ENCODE results near the gene SCAMP5.

The SCAMP5 gene

DNA sequence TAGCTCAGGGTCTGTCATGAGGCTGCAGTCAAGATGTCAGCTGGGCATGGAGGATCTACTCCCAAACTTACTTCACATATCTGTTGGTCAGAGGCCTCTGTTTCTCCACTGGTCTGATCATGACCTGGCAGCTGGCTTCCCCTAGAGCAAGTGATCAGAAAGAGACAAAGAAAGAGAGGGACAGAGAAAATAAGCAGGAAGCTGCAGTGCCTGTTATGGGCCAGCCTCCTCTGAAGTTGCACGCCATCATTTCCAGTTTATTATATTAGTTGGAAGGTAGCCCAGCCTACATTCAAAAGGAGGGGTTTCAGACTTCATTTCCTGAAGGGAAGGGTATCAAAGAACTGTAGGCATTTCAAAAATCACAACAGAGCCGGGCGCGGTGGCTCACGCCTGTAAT, 33.7 kb upstream of the SCAMP5 start:
- H3K36me3 Mint-ChIP-seq: no peaks in the 10 kb centered on the region
- H3K4me3 Mint-ChIP-seq: no peak overlapping the region
- H3K27me3 Mint-ChIP-seq: peaks cover 7% of the 10 kb centered on the region
- H3K9me3 Mint-ChIP-seq (ENCODE audit: low read depth): no peaks in the 10 kb centered on the region
- peak overlapping the region; percentile 71 for H3K27ac Mint-ChIP-seq
- H3K4me1 Mint-ChIP-seq (ENCODE audit: low read depth): peaks cover 23% of the 10 kb centered on the region

DNA sequence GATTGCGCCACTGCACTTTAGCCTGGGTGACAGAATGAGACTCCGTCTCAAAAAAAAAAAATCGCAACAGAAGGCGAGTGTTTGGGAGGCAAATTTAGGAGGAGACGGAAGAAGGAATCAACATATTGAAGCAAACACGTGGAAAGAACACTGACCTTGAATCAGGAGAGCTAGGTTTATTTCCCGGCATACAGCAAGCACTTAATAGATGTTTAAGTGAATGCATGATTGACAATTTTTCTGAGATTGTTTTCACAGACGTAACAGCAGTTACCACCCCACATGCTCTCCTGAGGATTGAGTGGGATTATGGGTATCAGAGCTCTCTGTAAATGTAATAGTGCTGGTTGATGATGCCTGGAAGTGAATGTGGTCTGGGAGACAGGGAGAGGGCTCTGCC, 33.1 kb upstream of the SCAMP5 start:
- peaks cover 7% of the 10 kb centered on the region for H3K27me3 Mint-ChIP-seq
- H3K9me3 Mint-ChIP-seq (ENCODE audit: low read depth): no peaks in the 10 kb centered on the region
- H3K27ac Mint-ChIP-seq: no peak overlapping the region
- no peak overlapping the region for H3K4me3 Mint-ChIP-seq
- no peaks in the 10 kb centered on the region for H3K36me3 Mint-ChIP-seq
- H3K4me1 Mint-ChIP-seq (ENCODE audit: low read depth): peaks cover 23% of the 10 kb centered on the region

DNA sequence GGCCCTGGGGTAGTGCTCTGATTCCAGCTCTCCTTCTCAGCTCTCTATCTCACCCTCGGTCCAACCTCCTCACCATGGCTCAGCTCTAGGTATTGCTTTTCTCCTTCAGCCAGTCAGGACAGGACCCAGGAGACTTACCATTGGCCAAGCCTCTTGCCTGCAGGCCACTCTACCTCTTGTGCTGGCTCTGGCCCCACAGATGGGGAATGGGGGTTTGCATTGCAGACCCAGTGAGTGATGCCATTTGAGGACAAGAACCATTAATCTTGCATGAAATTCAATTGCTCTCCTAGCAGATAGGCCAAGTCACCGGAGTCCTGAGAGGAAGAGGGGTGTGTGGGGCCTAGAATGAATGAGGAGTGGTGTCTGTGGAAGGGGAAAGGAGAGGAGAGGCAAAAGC, 32.7 kb upstream of the SCAMP5 start:
- Mint-ChIP-seq H3K27me3 (peaks cover 7% of the 10 kb centered on the region), H3K4me3 (no peak overlapping the region)

DNA sequence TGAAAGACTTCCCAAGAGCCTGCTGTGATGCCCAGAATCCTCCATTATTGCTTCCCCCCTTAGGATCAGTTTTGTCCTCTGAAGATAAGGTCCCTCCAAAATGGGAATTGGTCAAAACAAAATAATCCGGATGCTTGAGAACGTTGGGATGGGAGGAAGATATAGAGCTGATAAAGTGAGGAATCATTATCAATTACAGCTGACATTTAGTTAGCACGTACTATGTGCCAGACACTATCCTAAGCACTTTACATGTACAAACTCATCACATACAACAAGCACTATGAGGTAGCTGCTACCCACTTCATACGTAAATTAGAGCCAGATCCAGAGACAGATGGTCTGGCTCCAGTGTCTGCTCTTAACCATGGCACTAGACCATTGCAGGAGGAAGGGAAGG, 32.1 kb upstream of the SCAMP5 start:
- Mint-ChIP-seq H3K4me3 (no peak overlapping the region), H3K27ac (no peak overlapping the region), H3K36me3 (no peaks in the 10 kb centered on the region), H3K4me1 (ENCODE audit: low read depth) (peaks cover 19% of the 10 kb centered on the region), H3K9me3 (ENCODE audit: low read depth) (no peaks in the 10 kb centered on the region), H3K27me3 (peaks cover 5% of the 10 kb centered on the region)

More for the DNA sequence above, 32.7 kb upstream of the SCAMP5 start:
- Mint-ChIP-seq H3K27ac (no peak overlapping the region), H3K36me3 (no peaks in the 10 kb centered on the region), H3K4me1 (ENCODE audit: low read depth) (peaks cover 23% of the 10 kb centered on the region), H3K9me3 (ENCODE audit: low read depth) (no peaks in the 10 kb centered on the region)

DNA sequence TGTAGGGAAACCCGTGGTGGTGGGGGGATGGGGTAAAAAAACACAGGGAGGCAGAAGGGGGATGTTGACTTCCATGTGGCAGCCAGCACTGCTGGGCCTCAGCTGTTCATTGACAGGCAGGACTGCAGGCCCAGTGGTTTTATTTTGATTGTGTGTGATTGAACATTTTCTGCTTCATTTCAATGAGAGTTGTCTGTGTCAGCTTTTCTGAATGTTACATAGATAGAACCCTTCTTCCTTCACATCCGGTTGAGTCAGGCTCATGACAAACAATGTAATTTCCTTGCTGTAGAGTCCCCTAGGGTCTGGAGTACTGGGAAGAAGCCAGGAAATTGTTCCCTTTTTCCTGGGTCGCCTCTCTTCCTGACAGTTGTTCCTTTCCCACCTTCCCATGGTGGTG, 30.6 kb upstream of the SCAMP5 start:
- H3K36me3 Mint-ChIP-seq: no peaks in the 10 kb centered on the region
- H3K4me3 Mint-ChIP-seq: no peak overlapping the region
- H3K4me1 Mint-ChIP-seq (ENCODE audit: low read depth): peaks cover 9% of the 10 kb centered on the region
- peaks cover 5% of the 10 kb centered on the region for H3K27me3 Mint-ChIP-seq
- no peaks in the 10 kb centered on the region for H3K9me3 Mint-ChIP-seq (ENCODE audit: low read depth)
- no peak overlapping the region for H3K27ac Mint-ChIP-seq

DNA sequence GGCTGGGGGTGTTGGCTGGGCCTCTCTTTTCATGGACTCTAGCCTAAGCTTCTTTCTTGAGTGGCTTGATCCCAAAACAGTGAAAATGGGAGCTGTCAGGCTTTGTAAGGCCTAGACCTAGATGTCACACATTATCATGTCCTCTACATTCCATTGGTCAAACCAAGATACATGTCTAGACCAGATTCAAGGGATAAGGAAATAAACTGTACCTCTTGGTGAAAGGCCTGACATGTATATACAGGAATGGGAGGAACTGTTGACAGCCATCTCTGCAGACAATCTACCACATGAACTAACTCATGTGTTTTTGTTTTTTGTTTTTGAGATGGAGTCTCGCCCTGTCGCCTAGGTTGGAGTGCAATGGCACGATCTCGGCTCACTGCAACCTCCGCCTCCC, 27.7 kb upstream of the SCAMP5 start:
- no peaks in the 10 kb centered on the region for H3K9me3 Mint-ChIP-seq (ENCODE audit: low read depth)
- no peaks in the 10 kb centered on the region for H3K4me1 Mint-ChIP-seq (ENCODE audit: low read depth)
- H3K4me3 Mint-ChIP-seq: no peak overlapping the region
- H3K36me3 Mint-ChIP-seq: no peaks in the 10 kb centered on the region
- no peak overlapping the region for H3K27ac Mint-ChIP-seq
- peaks cover under 1% of the 10 kb centered on the region for H3K27me3 Mint-ChIP-seq

DNA sequence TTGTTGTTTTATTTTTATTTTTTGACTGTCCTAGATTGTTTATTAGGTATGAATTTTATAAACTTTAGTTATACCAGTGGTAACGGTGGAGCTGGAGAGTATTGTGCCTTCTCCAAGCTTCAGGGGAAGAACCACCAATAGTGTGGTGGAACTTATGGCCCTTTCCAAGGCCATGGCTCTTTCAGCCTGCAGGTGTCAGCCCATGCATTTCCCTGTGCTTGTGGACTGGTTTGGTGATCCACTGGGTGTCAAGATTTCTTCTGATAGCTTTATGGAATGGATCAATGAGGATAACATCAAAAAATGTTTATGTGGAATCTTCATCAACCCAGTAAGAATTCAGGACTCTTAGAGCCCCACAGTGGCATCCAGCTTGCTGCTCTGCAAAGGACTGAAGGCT, 19.2 kb upstream of the SCAMP5 start:
- Mint-ChIP-seq H3K27ac (no peak overlapping the region), H3K9me3 (ENCODE audit: low read depth) (no peaks in the 10 kb centered on the region), H3K27me3 (peaks cover 7% of the 10 kb centered on the region), H3K36me3 (no peaks in the 10 kb centered on the region), H3K4me1 (ENCODE audit: low read depth) (peaks cover 11% of the 10 kb centered on the region), H3K4me3 (no peak overlapping the region)

DNA sequence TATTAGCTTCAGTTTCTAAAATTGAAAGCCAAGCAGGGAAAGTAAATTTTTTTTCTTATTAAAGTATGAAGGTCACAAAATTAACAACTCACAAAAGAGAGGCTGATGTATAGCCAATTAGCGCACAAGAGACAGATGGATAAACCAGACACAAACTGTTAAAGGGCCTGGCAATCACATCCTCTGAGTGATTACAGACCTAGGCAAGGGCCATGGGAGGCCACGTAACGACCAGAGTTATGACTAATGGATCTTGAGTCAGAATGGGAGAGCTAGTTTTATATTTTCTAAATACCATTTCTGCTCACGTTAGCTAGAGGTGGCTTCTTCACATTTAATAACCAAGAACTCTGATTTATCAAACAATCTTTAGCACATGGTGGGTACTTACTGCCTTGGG, 17.8 kb upstream of the SCAMP5 start:
- Mint-ChIP-seq H3K9me3 (ENCODE audit: low read depth) (no peaks in the 10 kb centered on the region), H3K27ac (peak overlapping the region; percentile 13), H3K4me1 (ENCODE audit: low read depth) (peaks cover 11% of the 10 kb centered on the region), H3K4me3 (no peak overlapping the region), H3K36me3 (no peaks in the 10 kb centered on the region), H3K27me3 (peaks cover 7% of the 10 kb centered on the region)

DNA sequence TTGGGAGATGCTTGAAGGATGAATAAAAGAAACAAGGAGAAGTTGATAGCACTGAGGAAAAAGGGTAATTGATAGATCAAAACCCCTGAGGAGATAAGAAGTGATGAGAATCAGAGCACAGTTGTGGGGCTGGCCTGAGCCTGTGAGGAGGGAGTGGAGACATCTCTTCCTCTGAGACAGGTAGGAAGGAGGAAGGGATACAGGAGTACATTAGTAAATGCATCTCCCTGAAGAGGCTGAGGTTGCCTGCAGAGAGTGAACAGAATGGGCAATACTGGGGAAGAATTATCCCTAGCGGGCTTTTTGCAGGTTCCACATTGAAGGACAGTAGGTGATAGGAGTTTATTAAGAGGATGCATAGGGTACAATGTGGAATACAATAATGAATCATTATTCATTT, 17.3 kb upstream of the SCAMP5 start:
- peak overlapping the region; percentile 13 for H3K27ac Mint-ChIP-seq
- H3K27me3 Mint-ChIP-seq: peaks cover 3% of the 10 kb centered on the region
- H3K4me3 Mint-ChIP-seq: no peak overlapping the region
- no peaks in the 10 kb centered on the region for H3K9me3 Mint-ChIP-seq (ENCODE audit: low read depth)
- peaks cover 11% of the 10 kb centered on the region for H3K4me1 Mint-ChIP-seq (ENCODE audit: low read depth)
- no peaks in the 10 kb centered on the region for H3K36me3 Mint-ChIP-seq

DNA sequence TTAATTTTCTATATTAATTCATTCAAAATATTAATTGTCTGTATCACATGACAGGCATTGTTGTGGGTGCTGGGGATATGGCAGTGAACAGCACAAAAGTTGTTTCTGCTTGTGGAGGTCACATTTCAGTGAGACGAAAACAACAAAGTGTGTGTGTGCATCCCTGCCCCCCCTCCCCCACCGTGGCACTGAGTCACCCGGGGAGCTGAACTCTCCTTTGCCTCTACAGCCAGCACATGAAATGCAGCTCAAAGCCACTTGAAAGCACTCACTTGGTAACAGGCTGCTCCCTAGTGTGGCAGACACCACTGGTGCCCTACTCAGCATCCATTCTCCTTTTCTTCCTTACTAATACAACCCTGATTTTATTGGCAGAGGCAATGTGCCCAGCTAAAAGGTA, 16.9 kb upstream of the SCAMP5 start:
- no peaks in the 10 kb centered on the region for H3K9me3 Mint-ChIP-seq (ENCODE audit: low read depth)
- H3K36me3 Mint-ChIP-seq: no peaks in the 10 kb centered on the region
- no peak overlapping the region for H3K27ac Mint-ChIP-seq
- peaks cover 11% of the 10 kb centered on the region for H3K4me1 Mint-ChIP-seq (ENCODE audit: low read depth)
- H3K27me3 Mint-ChIP-seq: peaks cover 3% of the 10 kb centered on the region
- H3K4me3 Mint-ChIP-seq: no peak overlapping the region

DNA sequence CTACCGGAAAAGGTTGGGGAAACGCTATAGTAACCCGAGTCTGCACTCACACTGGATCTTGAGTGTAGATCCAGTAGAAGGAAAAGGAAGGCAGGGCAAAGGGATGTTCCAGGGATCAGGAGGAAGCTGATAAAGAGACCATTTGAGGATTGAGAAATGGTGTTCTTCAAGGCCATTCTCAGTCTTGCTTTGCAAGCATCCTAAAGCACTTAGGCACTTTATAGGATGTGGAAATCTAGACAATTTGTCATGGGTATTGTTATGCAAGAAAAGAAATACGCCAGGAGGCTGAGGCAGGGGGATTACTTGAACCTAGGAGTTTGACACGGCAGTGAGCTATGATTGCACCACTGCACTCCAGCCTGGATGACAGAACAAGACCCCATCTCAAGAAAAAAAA, 13.2 kb upstream of the SCAMP5 start:
- Mint-ChIP-seq H3K4me3 (no peak overlapping the region), H3K4me1 (ENCODE audit: low read depth) (peaks cover 18% of the 10 kb centered on the region), H3K36me3 (no peaks in the 10 kb centered on the region), H3K27ac (no peak overlapping the region), H3K9me3 (ENCODE audit: low read depth) (no peaks in the 10 kb centered on the region), H3K27me3 (peaks cover 3% of the 10 kb centered on the region)

DNA sequence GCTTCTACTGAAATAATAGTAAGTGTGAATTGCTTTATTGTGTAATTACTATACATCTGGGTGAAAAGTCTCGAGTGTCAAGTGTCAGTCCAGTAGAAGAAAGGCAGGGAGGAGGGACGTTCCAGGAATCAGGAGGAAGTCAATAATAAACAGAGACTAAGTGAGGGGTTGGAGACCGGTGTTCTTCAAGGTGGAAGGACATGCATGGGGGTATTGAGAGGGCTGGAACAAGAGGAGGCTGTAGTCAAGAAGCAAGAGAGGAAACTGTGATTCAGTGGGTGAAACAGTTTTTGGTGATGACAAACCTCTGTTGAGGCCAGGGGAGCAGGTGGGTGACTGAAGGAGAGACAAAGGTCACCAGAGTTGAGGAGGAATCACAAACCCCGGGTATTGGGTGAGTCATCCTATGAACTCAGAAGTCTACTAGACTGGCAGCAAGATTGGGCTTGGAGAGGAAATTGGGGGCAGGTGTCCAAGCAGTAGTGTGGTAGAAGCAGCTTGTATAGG, 11.6 kb upstream of the SCAMP5 start:
- peak overlapping the region; percentile 90 for H3K27ac Mint-ChIP-seq
- no peaks in the 10 kb centered on the region for H3K9me3 Mint-ChIP-seq (ENCODE audit: low read depth)
- peak overlapping the region; percentile 36 for H3K4me3 Mint-ChIP-seq
- H3K4me1 Mint-ChIP-seq (ENCODE audit: low read depth): peaks cover 8% of the 10 kb centered on the region
- H3K36me3 Mint-ChIP-seq: no peaks in the 10 kb centered on the region
- peaks cover 3% of the 10 kb centered on the region for H3K27me3 Mint-ChIP-seq

DNA sequence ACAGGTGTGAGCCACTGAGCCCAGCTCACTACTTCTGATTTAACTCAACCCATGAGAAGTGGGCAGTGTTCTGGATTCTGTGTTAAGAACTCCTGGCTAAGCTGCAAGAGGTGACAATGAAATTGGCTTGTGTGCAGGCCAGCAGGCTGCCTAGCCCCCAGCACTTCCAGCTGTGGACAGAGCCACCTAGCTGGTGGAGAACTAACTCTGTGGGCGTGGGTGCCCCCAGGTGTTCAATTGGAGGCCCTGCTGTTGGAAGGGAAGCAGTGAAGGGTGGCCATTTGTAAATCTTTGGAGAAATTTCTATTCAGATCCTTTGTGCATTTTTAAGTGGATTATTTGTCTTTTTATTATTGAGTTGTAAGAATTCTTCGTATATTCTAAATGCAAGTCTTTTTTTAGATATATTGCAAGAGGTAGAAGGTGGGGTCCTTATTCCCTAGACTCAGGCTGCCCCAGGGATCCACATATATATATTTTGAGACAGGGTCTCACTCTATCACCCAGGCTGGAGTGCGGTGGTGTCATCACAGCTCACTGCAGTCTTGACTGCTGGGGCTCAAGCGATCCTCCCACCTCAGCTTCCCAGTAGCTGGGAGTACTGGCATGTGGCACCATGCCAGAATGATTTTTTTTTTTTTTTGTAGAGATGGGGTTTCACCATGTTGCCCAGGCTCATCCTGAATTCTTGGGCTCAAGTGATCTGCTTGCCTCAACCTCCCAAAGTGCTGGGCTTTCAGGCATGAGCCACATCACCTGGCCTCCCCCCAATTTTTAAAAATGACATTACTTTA, 7.2 kb upstream of the SCAMP5 start:
- no peaks in the 10 kb centered on the region for H3K36me3 Mint-ChIP-seq
- H3K27ac Mint-ChIP-seq: no peak overlapping the region
- H3K4me1 Mint-ChIP-seq (ENCODE audit: low read depth): peaks cover 8% of the 10 kb centered on the region
- H3K27me3 Mint-ChIP-seq: peaks cover 1% of the 10 kb centered on the region
- no peak overlapping the region for H3K4me3 Mint-ChIP-seq
- no peaks in the 10 kb centered on the region for H3K9me3 Mint-ChIP-seq (ENCODE audit: low read depth)

DNA sequence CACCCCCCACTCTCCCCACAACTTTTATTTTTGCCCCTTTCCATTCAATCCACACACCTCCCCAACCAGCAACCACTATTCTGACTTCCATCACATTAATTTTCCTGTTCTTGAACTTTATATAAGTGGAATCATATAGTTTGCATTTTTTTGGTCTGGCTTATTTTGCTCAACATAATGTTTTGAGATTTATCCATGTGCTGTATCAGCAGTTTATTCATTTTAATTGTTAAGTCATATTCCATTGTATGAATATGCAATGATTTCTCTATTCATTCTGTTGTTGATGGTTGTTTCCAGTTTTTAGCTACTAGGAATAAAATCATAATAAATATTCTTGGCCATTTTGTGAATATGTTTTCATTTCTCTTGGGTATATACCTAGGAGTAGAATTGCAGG, 5.8 kb upstream of the SCAMP5 start:
- Mint-ChIP-seq H3K27me3 (peaks cover 1% of the 10 kb centered on the region), H3K4me1 (ENCODE audit: low read depth) (no peaks in the 10 kb centered on the region), H3K27ac (no peak overlapping the region), H3K9me3 (ENCODE audit: low read depth) (no peaks in the 10 kb centered on the region), H3K36me3 (no peaks in the 10 kb centered on the region), H3K4me3 (no peak overlapping the region)

DNA sequence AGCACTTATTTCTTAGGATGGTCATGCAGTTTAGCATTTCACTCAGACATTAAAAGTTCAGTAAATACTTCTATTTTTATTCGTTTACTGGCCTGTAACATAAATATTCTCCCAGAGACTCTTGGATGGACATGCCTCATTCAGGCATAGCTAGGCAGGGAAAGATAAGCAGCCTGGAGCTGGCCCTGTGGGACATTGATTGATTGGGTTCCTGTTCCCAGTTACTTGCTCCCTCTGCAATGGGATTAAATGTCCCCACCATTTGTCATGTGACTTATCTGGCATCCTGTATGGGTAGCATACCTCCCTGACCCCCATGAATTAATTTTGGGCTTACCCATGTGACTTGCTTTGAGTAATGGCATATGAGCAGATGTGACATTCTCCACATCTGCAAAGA, 2.7 kb upstream of the SCAMP5 start:
- Mint-ChIP-seq H3K4me1 (ENCODE audit: low read depth) (peaks cover 12% of the 10 kb centered on the region), H3K36me3 (no peaks in the 10 kb centered on the region), H3K27ac (no peak overlapping the region), H3K9me3 (ENCODE audit: low read depth) (no peaks in the 10 kb centered on the region), H3K4me3 (no peak overlapping the region), H3K27me3 (peaks cover 9% of the 10 kb centered on the region)

DNA sequence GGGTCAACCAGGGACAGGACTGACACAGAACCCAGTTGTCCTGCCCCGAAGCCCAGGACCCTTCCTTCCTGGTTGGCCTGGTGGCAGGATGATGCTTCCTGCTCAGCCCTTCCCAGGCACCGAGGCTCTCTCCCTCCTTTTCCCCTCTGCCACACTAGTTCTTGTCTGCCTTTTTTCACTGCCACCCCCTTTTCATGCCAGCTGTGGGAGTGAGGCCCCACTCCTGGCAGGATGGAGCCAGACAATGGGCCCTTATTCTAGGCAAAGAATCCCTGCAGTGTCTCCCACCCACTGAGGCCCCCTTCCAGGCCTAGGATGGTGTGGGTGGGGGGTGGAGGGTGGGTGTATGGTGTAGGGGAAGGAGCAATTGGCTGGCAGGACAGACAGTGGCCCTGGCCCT, 1.1 kb upstream of the SCAMP5 start:
- no peaks in the 10 kb centered on the region for H3K36me3 Mint-ChIP-seq

More for the DNA sequence above, 1.1 kb upstream of the SCAMP5 start:
- Mint-ChIP-seq H3K4me1 (ENCODE audit: low read depth) (peaks cover 12% of the 10 kb centered on the region), H3K27ac (no peak overlapping the region), H3K4me3 (no peak overlapping the region), H3K27me3 (peaks cover 17% of the 10 kb centered on the region), H3K9me3 (ENCODE audit: low read depth) (no peaks in the 10 kb centered on the region)

Data from activated naive CD8-positive, alpha-beta T cell (primary cell).